AG20443 (cell line): ENCODE data around the gene PDGFRA.

Source experiments
- DNase-seq: peaks from one replicate; pipeline ENCODE4 v3.0.0; 2012; ENCODE audit warnings: low spot score, mixed read lengths

Gene PDGFRA

GRCh38 chr4:54255881-54256280 lies 26.8 kb downstream of the PDGFRA start:
- DNase-seq: no peak

- DNase-seq: no peak
Measured at GRCh38 chr4:54256491-54257486, 27.7 kb downstream of the PDGFRA start.

DNA sequence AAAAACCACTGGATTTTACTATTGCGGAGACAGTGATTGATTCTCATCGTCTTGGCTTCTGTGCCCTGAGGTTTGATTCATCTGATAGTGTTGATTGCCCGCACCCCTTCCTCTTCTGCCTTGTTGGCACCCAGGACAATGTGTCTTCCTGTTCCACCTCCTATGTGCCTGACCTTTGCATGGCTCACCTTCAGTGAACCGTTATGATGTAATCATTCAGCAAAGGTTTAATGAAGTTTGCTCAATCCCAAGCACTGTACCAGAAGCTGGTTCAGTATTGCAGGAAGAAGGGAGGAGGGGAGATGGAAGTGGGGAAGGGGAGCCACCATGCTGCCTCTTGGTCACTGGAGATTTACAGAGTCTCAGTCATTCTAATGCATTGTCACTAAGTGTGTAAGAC lies 36.3 kb downstream of the PDGFRA start:
- no peak for DNase-seq

- peak; percentile 32 for DNase-seq
Measured at GRCh38 chr4:54268151-54268550, 39.1 kb downstream of the PDGFRA start.

DNA sequence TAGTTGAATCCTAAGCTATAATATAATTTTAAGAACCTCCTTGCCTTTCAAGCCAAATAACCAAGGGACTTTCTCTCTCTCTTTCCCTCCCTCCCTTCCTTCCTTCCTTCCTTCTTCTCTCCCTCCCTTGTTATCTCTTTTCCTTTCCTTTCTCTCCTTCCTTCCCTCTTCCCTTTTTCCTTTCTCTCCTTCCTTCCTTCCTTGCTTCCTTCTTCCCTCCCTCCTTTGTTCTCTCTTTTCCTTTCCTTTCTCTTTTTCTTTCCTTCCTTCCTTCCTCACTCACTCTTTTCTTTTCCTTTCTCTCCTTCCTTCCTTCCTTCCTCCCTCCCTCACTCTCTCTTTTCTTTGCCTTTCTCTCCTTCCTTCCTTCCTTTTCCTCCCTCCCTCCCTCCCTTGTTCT lies 42.4 kb downstream of the PDGFRA start:
- DNase-seq: no peak

GRCh38 chr4:54272051-54272450 lies 43.0 kb downstream of the PDGFRA start:
- DNase-seq: no peak

DNA sequence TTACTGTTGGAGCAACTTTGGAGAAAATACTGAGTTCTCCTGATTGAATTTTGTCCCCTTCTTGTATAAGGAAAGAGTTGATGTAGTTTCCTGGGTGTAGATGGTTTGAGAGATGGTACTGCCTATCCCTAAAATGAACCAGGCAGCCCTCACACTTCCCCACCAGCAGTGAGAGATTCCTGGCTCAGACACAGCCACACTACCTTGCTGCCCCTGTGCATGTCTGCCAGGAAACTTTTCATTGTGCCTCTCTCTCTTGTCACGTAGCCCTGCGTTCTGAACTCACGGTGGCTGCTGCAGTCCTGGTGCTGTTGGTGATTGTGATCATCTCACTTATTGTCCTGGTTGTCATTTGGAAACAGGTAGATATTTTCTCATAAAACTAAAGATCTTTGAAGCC lies 45.2 kb downstream of the PDGFRA start:
- no peak for DNase-seq

- DNase-seq: no peak
Measured at GRCh38 chr4:54274795-54275665, 45.9 kb downstream of the PDGFRA start.

DNA sequence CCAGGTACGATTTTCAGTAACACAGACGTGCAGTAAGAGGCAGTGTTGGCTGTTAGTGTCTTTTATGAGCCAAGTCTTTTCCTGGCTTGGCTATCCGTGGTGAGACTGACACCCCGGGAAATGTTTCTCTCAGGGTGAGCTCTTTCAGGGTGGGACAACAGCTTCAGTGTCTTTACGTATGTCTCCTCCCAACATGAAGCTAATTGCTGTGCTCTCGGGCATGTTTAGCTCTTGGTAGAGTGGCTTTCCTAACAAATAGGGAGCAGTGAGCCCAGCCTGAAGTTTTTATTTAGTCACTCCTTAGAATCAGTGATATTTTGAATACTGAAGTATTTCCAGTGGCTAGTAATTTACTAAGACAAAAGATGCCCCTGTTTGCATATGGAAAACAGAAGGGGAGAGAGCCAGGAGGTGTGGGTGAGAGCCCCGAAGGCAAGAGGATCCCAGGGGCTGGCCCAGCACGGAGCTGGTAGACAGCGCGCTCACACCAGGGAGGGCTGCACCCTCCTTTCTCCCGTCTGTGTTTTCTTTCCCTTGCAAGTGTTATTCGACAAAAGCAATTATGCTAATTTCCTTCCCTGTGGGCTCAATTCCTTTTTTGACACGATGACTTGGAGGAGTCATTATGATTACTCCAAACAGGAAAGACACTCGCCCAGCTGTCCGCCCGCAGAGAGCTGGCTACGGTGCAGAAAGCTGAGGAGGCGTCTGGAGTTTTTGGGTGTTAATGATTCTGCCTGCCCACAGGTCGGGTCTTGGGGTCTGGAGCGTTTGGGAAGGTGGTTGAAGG lies 47.7 kb downstream of the PDGFRA start:
- peak; percentile 31 for DNase-seq

DNA sequence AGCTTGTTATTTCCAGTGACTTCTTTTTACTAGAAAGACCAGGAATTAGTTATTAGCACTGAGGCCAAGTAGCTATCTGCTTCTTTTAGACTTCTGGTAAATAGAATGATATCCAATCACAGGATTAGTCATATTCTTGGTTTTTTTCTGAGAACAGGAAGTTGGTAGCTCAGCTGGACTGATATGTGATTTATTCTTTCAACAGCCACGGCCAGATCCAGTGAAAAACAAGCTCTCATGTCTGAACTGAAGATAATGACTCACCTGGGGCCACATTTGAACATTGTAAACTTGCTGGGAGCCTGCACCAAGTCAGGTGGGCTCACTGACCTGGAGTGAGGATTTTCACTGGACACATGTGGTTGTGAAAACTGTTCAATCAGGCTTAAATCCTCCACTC lies 48.6 kb downstream of the PDGFRA start:
- DNase-seq: peak; percentile 48

- no peak for DNase-seq
Measured at GRCh38 chr4:54278216-54278615, 49.1 kb downstream of the PDGFRA start.

DNA sequence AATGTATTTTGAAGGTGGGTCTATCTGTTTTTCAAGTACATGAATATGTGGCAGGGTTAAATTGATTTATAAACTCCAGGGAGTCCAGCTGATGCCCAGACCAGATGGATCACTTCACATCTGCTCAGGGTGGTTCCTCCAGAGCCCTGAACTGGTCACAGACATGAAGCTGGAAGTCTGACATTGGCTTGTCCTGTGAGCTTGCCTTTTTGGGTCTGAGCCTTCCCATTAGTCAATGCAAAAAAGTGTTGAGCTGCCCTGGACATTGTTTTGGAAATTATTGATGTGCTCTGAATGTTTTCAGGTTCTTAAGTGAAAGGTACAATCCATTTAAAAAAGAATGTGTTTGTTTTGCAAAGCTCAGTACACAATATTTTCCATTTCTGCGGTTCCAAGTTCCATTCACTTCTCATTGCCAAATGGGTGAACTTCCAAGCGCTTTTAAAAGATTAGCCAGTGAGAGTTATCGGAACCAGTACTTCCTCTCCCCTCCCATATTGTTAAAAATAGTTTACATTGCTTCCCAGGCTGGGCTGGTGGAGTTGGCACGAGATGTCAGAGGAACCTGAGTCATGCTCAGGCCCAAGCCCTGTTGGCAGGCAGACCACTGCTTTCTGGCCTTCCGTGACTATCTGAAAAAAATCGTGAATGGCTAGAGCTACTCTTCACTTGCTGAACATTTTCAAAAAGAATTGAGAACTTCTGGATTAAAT lies 52.1 kb downstream of the PDGFRA start:
- peak; percentile 93 for DNase-seq

DNA sequence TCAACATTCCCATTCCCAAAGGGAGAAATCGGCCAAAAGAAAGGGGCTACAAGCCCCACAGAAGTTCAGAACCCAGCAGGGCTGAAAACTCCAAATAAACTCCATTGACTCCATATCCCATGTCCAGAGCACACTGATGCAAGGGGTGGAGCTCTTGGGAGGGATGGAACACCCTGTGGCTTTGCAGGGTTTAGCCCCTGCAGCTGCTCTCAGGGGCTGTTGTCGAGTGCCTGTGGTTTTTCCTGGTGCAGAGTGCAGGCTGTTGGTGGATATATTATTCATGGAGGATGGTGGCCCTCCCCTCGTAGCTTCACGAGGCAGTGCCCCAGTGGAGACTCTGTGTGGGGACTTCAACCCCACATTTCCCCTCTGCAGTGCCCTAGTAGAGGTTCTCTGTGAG lies 53.7 kb downstream of the PDGFRA start:
- DNase-seq: no peak

DNA sequence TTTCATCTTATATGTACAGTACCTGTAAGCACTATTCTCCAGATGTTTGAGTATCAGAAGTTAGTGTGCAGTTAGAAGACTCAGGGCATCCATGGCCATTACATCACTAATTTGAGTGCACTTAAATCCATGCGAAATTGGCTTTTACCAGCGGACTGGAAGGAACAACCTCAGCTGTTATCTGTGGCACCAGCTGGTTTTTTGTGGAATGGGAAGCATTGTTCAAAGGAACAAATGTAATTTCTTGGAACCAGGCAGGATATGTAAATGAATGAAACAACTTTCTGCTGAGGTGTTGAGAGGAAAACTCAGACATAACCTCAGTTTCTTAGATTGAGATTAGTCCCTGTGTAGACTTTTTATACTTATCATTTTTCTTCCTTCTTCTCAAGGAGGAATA lies 60.2 kb downstream of the PDGFRA start:
- no peak for DNase-seq

GRCh38 chr4:54290980-54291379 lies 61.9 kb downstream of the PDGFRA start:
- DNase-seq: no peak

GRCh38 chr4:54296548-54297203 lies 67.6 kb downstream of the PDGFRA start:
- DNase-seq: no peak

DNA sequence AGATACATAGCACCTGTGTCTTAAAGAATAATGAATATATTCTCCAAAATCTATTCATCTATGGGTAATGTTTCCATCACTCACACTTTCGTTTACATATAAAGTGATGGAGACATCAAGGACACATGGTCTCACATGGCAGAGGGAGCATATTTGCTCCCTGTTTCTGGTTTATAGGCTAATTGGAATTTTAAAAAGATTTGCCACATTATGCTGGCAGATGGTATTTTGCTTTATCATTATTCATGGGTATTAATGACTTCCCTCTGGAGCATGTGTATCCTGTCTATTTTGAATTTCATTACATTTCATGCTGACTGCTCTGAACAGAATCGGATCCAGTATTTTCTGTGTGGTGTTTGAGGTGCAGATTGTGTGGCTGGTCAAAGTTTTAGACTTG lies 79.0 kb downstream of the PDGFRA start:
- DNase-seq: no peak

GRCh38 chr4:54315561-54316538 lies 86.8 kb downstream of the PDGFRA start:
- DNase-seq: no peak

- DNase-seq: no peak
Measured at GRCh38 chr4:54317690-54318089, 88.6 kb downstream of the PDGFRA start.

DNA sequence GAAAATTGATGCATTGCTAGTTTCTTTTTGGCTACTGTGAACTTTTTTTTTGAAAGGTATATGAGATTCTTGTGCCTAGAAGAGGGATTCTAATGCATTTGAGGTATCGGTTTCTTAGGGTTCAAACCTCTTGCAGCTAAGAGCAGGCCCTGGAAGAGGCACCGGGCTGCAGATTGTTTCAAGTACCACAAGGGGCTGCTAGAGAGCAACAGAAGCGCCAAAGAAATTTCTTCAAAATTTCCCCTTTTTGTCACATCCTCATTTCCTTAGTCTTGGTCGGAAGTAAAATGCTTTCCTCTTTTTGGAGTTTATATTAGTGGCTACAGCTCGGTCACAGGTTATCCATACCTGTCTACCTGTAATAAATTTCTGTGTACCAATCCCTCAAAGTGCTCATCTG lies 89.8 kb downstream of the PDGFRA start:
- peak; percentile 78 for DNase-seq
